Effector memory CD8-positive, alpha-beta T cell (primary cell): ENCODE measurements around the gene DISC1.

Experiments
- ATAC-seq: fragments of 150-1000 bp; cut with Tn5 transposase; replicated peaks from 2 replicates; pipeline ENCODE4 v1.10.0; 2021; ENCODE audit warnings: mild to moderate bottlenecking, moderate library complexity
- DNase-seq, 3 experiments: peaks; one replicate each; pipeline ENCODE4 v3.0.0; 2021
- H3K27ac Mint-ChIP-seq, 2 donors: one replicate each; pipeline ENCODE4 v1.8.0; 2022; ENCODE audit warnings: mild to moderate bottlenecking in 2 of 2, mixed read lengths in 2 of 2, moderate library complexity in 2 of 2
- H3K27me3 Mint-ChIP-seq, 2 donors: one replicate each; pipeline ENCODE4 v1.8.0; 2022; ENCODE audit warnings: mixed read lengths in 2 of 2
- H3K36me3 Mint-ChIP-seq: one replicate; pipeline ENCODE4 v1.8.0; 2022; ENCODE audit warnings: mild to moderate bottlenecking, moderate library complexity, mixed read lengths; ENCODE audit not compliant: insufficient read depth
- H3K4me1 Mint-ChIP-seq, 2 donors: one replicate each; pipeline ENCODE4 v1.8.0; 2022; ENCODE audit warnings: low read depth in 2 of 2, mixed read lengths in 2 of 2
- H3K4me3 Mint-ChIP-seq, 2 donors: one replicate each; pipeline ENCODE4 v1.8.0; 2022; ENCODE audit warnings: mild to moderate bottlenecking in 2 of 2, mixed read lengths in 2 of 2, moderate library complexity in 2 of 2
- H3K9me3 Mint-ChIP-seq, 2 donors: one replicate each; pipeline ENCODE4 v1.8.0; 2022; ENCODE audit warnings: mixed read lengths in 2 of 2

Gene DISC1

GRCh38 chr1:231930257-231930947 is 303.8 kb downstream of the DISC1 start:
- no peak for DNase-seq
- peak overlapping the region; percentile 61 to 62 for H3K4me3 Mint-ChIP-seq
- no peaks in the 10 kb centered on the region for H3K36me3 Mint-ChIP-seq
- peaks cover 0 to 8% of the 10 kb centered on the region in 2 donors for H3K27me3 Mint-ChIP-seq
- no peaks in the 10 kb centered on the region for H3K9me3 Mint-ChIP-seq
- ATAC-seq, result no peak
- peaks cover 15 to 20% of the 10 kb centered on the region in 2 donors for H3K4me1 Mint-ChIP-seq
- H3K27ac Mint-ChIP-seq, result peak overlapping the region in 1 of 2 donors; percentile 78

- peaks cover 14 to 20% of the 10 kb centered on the region in 2 donors for H3K4me1 Mint-ChIP-seq
- H3K36me3 Mint-ChIP-seq, result no peaks in the 10 kb centered on the region
- H3K4me3 Mint-ChIP-seq, result no peak overlapping the region
- H3K27ac Mint-ChIP-seq, result no peak overlapping the region
- peaks cover 0 to 8% of the 10 kb centered on the region in 2 donors for H3K27me3 Mint-ChIP-seq
- DNase-seq (no peak), ATAC-seq (no peak)
- H3K9me3 Mint-ChIP-seq, result no peaks in the 10 kb centered on the region
Observed at GRCh38 chr1:231931146-231931545, 304.6 kb downstream of the DISC1 start.

- ATAC-seq, result peak; percentile 21
- H3K4me3 Mint-ChIP-seq, result no peak overlapping the region
Observed at GRCh38 chr1:231931846-231932454, 305.4 kb downstream of the DISC1 start.

GRCh38 chr1:231933711-231934626 is 307.4 kb downstream of the DISC1 start:
- Mint-ChIP-seq H3K27me3 (peaks cover 0 to 4% of the 10 kb centered on the region in 2 donors), H3K27ac (no peak overlapping the region), H3K9me3 (no peaks in the 10 kb centered on the region), H3K36me3 (no peaks in the 10 kb centered on the region), H3K4me3 (no peak overlapping the region), H3K4me1 (peaks cover 14 to 15% of the 10 kb centered on the region in 2 donors)
- DNase-seq, result no peak
- ATAC-seq, result no peak

More at GRCh38 chr1:231931846-231932454, 305.4 kb downstream of the DISC1 start:
- no peaks in the 10 kb centered on the region for H3K36me3 Mint-ChIP-seq
- peak; percentile 2 to 14 (median 7) for DNase-seq
- H3K27me3 Mint-ChIP-seq, result peaks cover 0 to 8% of the 10 kb centered on the region in 2 donors
- peaks cover 16 to 20% of the 10 kb centered on the region in 2 donors for H3K4me1 Mint-ChIP-seq
- no peaks in the 10 kb centered on the region for H3K9me3 Mint-ChIP-seq
- no peak overlapping the region for H3K27ac Mint-ChIP-seq

GRCh38 chr1:231934797-231935196 is 308.2 kb downstream of the DISC1 start:
- Mint-ChIP-seq H3K4me3 (no peak overlapping the region), H3K36me3 (no peaks in the 10 kb centered on the region), H3K9me3 (no peaks in the 10 kb centered on the region), H3K27me3 (no peaks in the 10 kb centered on the region), H3K27ac (no peak overlapping the region), H3K4me1 (peaks cover 8 to 9% of the 10 kb centered on the region in 2 donors)
- DNase-seq (no peak), ATAC-seq (no peak)

- Mint-ChIP-seq H3K27ac (peak overlapping the region in 1 of 2 donors; percentile 57), H3K27me3 (peaks cover under 1 to 6% of the 10 kb centered on the region in 2 donors), H3K4me3 (no peak overlapping the region), H3K4me1 (peaks cover 3 to 4% of the 10 kb centered on the region in 2 donors), H3K36me3 (no peaks in the 10 kb centered on the region), H3K9me3 (no peaks in the 10 kb centered on the region)
- ATAC-seq (no peak), DNase-seq (no peak)
Observed at GRCh38 chr1:231935856-231936255, 309.3 kb downstream of the DISC1 start.

- ATAC-seq, result no peak
- H3K27ac Mint-ChIP-seq, result no peak overlapping the region
Observed at GRCh38 chr1:231936983-231937775, 310.6 kb downstream of the DISC1 start.

GRCh38 chr1:231938211-231938610 is 311.6 kb downstream of the DISC1 start:
- DNase-seq, result no peak
- Mint-ChIP-seq H3K4me3 (no peak overlapping the region), H3K27ac (no peak overlapping the region), H3K9me3 (no peaks in the 10 kb centered on the region), H3K27me3 (peaks cover 6 to 11% of the 10 kb centered on the region in 2 donors), H3K36me3 (no peaks in the 10 kb centered on the region), H3K4me1 (peaks cover 3 to 4% of the 10 kb centered on the region in 2 donors)
- ATAC-seq, result no peak

More at GRCh38 chr1:231936983-231937775, 310.6 kb downstream of the DISC1 start:
- Mint-ChIP-seq H3K4me3 (no peak overlapping the region), H3K4me1 (peaks cover 3 to 4% of the 10 kb centered on the region in 2 donors), H3K27me3 (peaks cover 6% of the 10 kb centered on the region in 2 donors), H3K9me3 (no peaks in the 10 kb centered on the region), H3K36me3 (no peaks in the 10 kb centered on the region)
- DNase-seq, result no peak

- no peak overlapping the region for H3K27ac Mint-ChIP-seq
- H3K4me3 Mint-ChIP-seq, result no peak overlapping the region
Observed at GRCh38 chr1:231938711-231939110, 312.1 kb downstream of the DISC1 start.

GRCh38 chr1:231939118-231939517 is 312.5 kb downstream of the DISC1 start:
- no peak overlapping the region for H3K4me3 Mint-ChIP-seq
- H3K27me3 Mint-ChIP-seq, result peaks cover 6 to 12% of the 10 kb centered on the region in 2 donors
- no peak overlapping the region for H3K27ac Mint-ChIP-seq
- no peaks in the 10 kb centered on the region for H3K36me3 Mint-ChIP-seq
- H3K9me3 Mint-ChIP-seq, result no peaks in the 10 kb centered on the region
- H3K4me1 Mint-ChIP-seq, result peaks cover 3 to 4% of the 10 kb centered on the region in 2 donors
- DNase-seq, result no peak
- ATAC-seq, result no peak

More at GRCh38 chr1:231938711-231939110, 312.1 kb downstream of the DISC1 start:
- ATAC-seq (no peak), DNase-seq (no peak)
- Mint-ChIP-seq H3K4me1 (peaks cover 3 to 4% of the 10 kb centered on the region in 2 donors), H3K27me3 (peaks cover 6 to 12% of the 10 kb centered on the region in 2 donors), H3K9me3 (no peaks in the 10 kb centered on the region), H3K36me3 (no peaks in the 10 kb centered on the region)

GRCh38 chr1:231940116-231940515 is 313.5 kb downstream of the DISC1 start:
- no peak overlapping the region for H3K27ac Mint-ChIP-seq
- peaks cover 6 to 12% of the 10 kb centered on the region in 2 donors for H3K27me3 Mint-ChIP-seq
- DNase-seq (no peak), ATAC-seq (no peak)
- H3K4me1 Mint-ChIP-seq, result peaks cover 3 to 4% of the 10 kb centered on the region in 2 donors
- H3K9me3 Mint-ChIP-seq, result no peaks in the 10 kb centered on the region
- H3K36me3 Mint-ChIP-seq, result no peaks in the 10 kb centered on the region
- no peak overlapping the region for H3K4me3 Mint-ChIP-seq

- no peak overlapping the region for H3K4me3 Mint-ChIP-seq
- no peaks in the 10 kb centered on the region for H3K36me3 Mint-ChIP-seq
- ATAC-seq (no peak), DNase-seq (no peak)
- no peak overlapping the region for H3K27ac Mint-ChIP-seq
- peaks cover 6 to 12% of the 10 kb centered on the region in 2 donors for H3K27me3 Mint-ChIP-seq
- peaks cover 3 to 4% of the 10 kb centered on the region in 2 donors for H3K4me1 Mint-ChIP-seq
- no peaks in the 10 kb centered on the region for H3K9me3 Mint-ChIP-seq
Observed at GRCh38 chr1:231940701-231941100, 314.1 kb downstream of the DISC1 start.
